K562 (cell line): ENCODE measurements around the gene HSPA5. TPM values are rescaled to one million over a fixed set of nuclear protein-coding genes. Genes with fewer than 3 reads are reported as not detected.

ENCODE experiments used
- BRD4 ChIP-seq: fragments of 200-600 bp; sonication (generic); IDR thresholded peaks from 2 replicates; pipeline ENCODE4 v1.6.1; 2017; ENCODE audit warnings: inconsistent platforms
- CBFB ChIP-seq: sonication (generic); formaldehyde crosslinking; IDR thresholded peaks from 2 replicates; pipeline ENCODE4 v1.4.0; 2020; ENCODE audit warnings: mild to moderate bottlenecking, missing genetic modification reagents
- GABPB2 ChIP-seq: fragments of 250-450 bp; sonication (Bioruptor Pico); conservative IDR thresholded peaks from 2 replicates; pipeline ENCODE4 v1.5.1; 2021; ENCODE audit warnings: mild to moderate bottlenecking
- GTF3C2 ChIP-seq: IDR thresholded peaks from 3 replicates; pipeline ENCODE4 v1.6.1; 2011; ENCODE audit warnings: borderline replicate concordance, mild to moderate bottlenecking, moderate library complexity; ENCODE audit not compliant: insufficient read length; ENCODE audit errors: extremely low read depth
- KAT8 ChIP-seq: fragments of 450-650 bp; IDR thresholded peaks from 2 replicates; pipeline ENCODE4 v1.6.1; 2016; ENCODE audit warnings: low read depth, mild to moderate bottlenecking
- NFE2 ChIP-seq: IDR thresholded peaks from 2 replicates; pipeline ENCODE4 v1.6.1; 2014; ENCODE audit warnings: antibody characterized with exemption, low read depth
- NKRF ChIP-seq: fragments of 450-650 bp; IDR thresholded peaks from 2 replicates; pipeline ENCODE4 v1.6.1; 2016; ENCODE audit warnings: borderline replicate concordance
- NUFIP1 ChIP-seq: fragments of 450-650 bp; IDR thresholded peaks from 2 replicates; pipeline ENCODE4 v1.6.1; 2018; ENCODE audit not compliant: partially characterized antibody
- PURB ChIP-seq: sonication (generic); formaldehyde crosslinking; IDR thresholded peaks from 2 replicates; pipeline ENCODE4 v1.9.0; 2021; ENCODE audit warnings: low read depth, mild to moderate bottlenecking, missing genetic modification reagents
- SPI1 ChIP-seq: IDR thresholded peaks from 2 replicates; pipeline ENCODE4 v1.6.1; 2011; ENCODE audit warnings: low read depth, low read length, control low read depth, borderline replicate concordance
- TCF7L2 ChIP-seq: fragments of 150-350 bp; IDR thresholded peaks from 2 replicates; pipeline ENCODE4 v1.6.1; 2016; ENCODE audit warnings: low read depth, mild to moderate bottlenecking, low read length, moderate library complexity
- THRA ChIP-seq: fragments of 450-650 bp; IDR thresholded peaks from 2 replicates; pipeline ENCODE4 v1.6.1; 2017; ENCODE audit warnings: mild to moderate bottlenecking, moderate library complexity
- XRCC4 ChIP-seq: IDR thresholded peaks from one replicate; pipeline ENCODE4 v1.6.1; 2011; ENCODE audit not compliant: insufficient read depth, insufficient read length; ENCODE audit errors: extremely low read depth
- ZBTB17 ChIP-seq: fragments of 450-650 bp; formaldehyde crosslinking; IDR thresholded peaks from 2 replicates; pipeline ENCODE4 v1.4.0; 2020; ENCODE audit warnings: mild to moderate bottlenecking
- ZNF274 ChIP-seq: IDR thresholded peaks from 2 replicates; pipeline ENCODE4 v1.6.1; 2011; ENCODE audit warnings: low read depth, mild to moderate bottlenecking, low read length, moderate library complexity, borderline replicate concordance
- ZNF280B ChIP-seq: fragments of 250-450 bp; sonication (Bioruptor Pico); IDR thresholded peaks from 2 replicates; pipeline ENCODE4 v1.5.1; 2021; ENCODE audit warnings: mild to moderate bottlenecking
- ZNF347 ChIP-seq: fragments of 450-650 bp; formaldehyde crosslinking; IDR thresholded peaks from 2 replicates; pipeline ENCODE4 v1.4.0; 2020; ENCODE audit warnings: low read depth, mild to moderate bottlenecking, moderate library complexity
- ZNF431 ChIP-seq: sonication (generic); formaldehyde crosslinking; IDR thresholded peaks from 2 replicates; pipeline ENCODE4 v1.8.0; 2022; ENCODE audit warnings: mild to moderate bottlenecking, missing genetic modification reagents
- ZNF644 ChIP-seq: fragments of 200-800 bp; sonication (Bioruptor generic); IDR thresholded peaks from 2 replicates; pipeline ENCODE4 v1.6.1; 2016; ENCODE audit warnings: low read depth, missing genetic modification characterization, missing compliant biosample characterization
- polyA plus RNA-seq, 8 experiments: library from polyadenylated mRNA; depleted of rRNA in 4 of 8; stranded (reverse) in 5 of 8; unstranded in 3 of 8; fragments of >200 nt; fragmentation: Nextera tagmentation in 2 of 8; fragmentation: Illumina TruSeq in 1 of 8; extraction: Ambion mirVana in 2 of 8; extraction: Trizol in 1 of 8; gene quantifications; 2 replicates each; pipeline versions ENCODE4 v1.2.1 to v1.2.3, GENCODE V29; 2011 to 2014; ENCODE audit warnings: inconsistent platforms in 1 of 8, missing spikeins in 1 of 8
- total RNA-seq, 7 experiments: library from RNA; depleted of rRNA in 6 of 7; stranded (reverse); fragments of >200 nt in 6 of 7; fragmentation: Illumina TruSeq in 2 of 7; extraction: Trizol in 2 of 7; gene quantifications; 2 replicates each; pipeline versions ENCODE4 v1.2.1 to v1.2.3, GENCODE V29; 2011 to 2021; ENCODE audit warnings: low replicate concordance in 1 of 7

HSPA5 gene
- total and polyA plus RNA-seq, 9 of the 15 experiments (the other 6 are each of a cell fraction or from before 2014, with no cell fraction given): 48.0 to 265 (median 113) TPM

GRCh38 chr9:125200216-125201047, 40.7 kb downstream of the HSPA5 start, which contains the start of gene RABEPK (continued):
- TF ChIP-seq GTF3C2 (no peak), ZBTB17 (CRISPR knock-in tag) (no peak), THRA (no peak), ZNF431 (CRISPR knock-in tag) (no peak), ZNF347 (CRISPR knock-in tag) (no peak), KAT8 (no peak), ZNF280B (CRISPR knock-in tag) (no peak), BRD4 (no peak; the same call in 1 of the 2 replicates), NKRF (peak; percentile 97), TCF7L2 (no peak), PURB (CRISPR knock-in tag) (no peak), NFE2 (no peak), CBFB (CRISPR knock-in tag) (no peak), SPI1 (0 out of 2 replicates have a peak, but pooled peaks have one; percentile 6), NUFIP1 (no peak), GABPB2 (CRISPR knock-in tag) (no peak), XRCC4 (no peak), ZNF274 (no peak), ZNF644 (tag) (no peak)
